ENCODE results near the gene EMC7. TPM values are rescaled to one million over a fixed set of nuclear protein-coding genes. Genes with fewer than 3 reads are reported as not detected.

Gene EMC7
- total RNA-seq, 6 experiments from 2014 or later: 159 to 204 (median 171) TPM

DNA sequence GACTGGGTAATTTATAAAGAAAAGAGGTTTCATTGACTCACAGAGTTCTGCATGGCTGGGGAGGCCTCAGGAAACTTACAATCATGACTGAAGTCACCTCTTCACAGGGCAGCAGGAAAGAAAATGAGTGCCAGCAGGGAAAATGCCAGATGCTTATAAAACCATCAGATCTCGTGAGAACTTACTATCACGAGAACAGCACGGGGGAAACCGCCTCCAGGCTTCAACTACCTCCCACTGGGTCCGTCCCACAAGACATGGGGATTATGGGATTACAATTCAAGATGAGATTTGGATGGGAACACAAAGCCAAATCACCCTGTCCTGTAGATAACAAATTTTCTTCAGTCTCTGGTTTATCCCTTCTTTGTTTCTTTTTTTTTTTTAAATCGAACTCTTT is 31.7 kb downstream of the EMC7 start:
- no peaks in the 10 kb centered on the region for H3K36me3 Mint-ChIP-seq (ENCODE audit: low read depth)
- H3K4me3 Mint-ChIP-seq: no peak overlapping the region
- TF ChIP-seq CTCF (IDR thresholded peaks at IDR 0.05): no peak
- no peaks in the 10 kb centered on the region; the same call in 1 of the 2 replicates for H3K27me3 Mint-ChIP-seq (ENCODE audit: insufficient read depth)
- DNase-seq: no peak
- H3K9me3 Mint-ChIP-seq: no peaks in the 10 kb centered on the region
- H3K4me1 Mint-ChIP-seq (ENCODE audit: low read depth): no peaks in the 10 kb centered on the region
- no peak overlapping the region for H3K27ac Mint-ChIP-seq

- Mint-ChIP-seq H3K4me3 (no peak overlapping the region), H3K4me1 (ENCODE audit: low read depth) (no peaks in the 10 kb centered on the region), H3K27ac (no peak overlapping the region), H3K36me3 (ENCODE audit: low read depth) (no peaks in the 10 kb centered on the region), H3K27me3 (ENCODE audit: insufficient read depth) (no peaks in the 10 kb centered on the region), H3K9me3 (no peaks in the 10 kb centered on the region)
- no peak for TF ChIP-seq CTCF (IDR thresholded peaks at IDR 0.05)
- no peak for DNase-seq
These were observed 35.7 kb downstream of the EMC7 start for GRCh38 chr15:34065941-34066340.

DNA sequence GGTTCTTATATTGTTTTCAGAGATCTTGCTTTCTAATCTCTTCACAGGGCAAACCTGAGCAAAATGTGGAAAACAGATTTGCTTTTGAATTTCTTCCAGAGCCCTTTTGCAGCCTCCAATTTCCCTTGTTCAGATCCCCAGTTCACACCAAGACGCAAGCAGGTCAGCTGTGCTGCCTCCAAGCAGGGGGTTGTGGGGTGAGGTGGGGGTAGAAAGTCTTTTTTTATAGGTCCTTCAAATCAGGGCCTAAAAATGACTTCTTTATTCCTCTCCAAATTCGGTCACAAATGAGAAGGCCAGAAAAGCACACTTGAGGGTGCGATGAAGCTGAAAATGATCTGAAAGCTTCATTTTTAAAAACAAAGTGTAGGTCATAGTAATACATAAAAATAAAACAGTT is 36.4 kb downstream of the EMC7 start:
- H3K27ac Mint-ChIP-seq: no peak overlapping the region
- no peaks in the 10 kb centered on the region for H3K4me1 Mint-ChIP-seq (ENCODE audit: low read depth)
- H3K9me3 Mint-ChIP-seq: no peaks in the 10 kb centered on the region
- H3K36me3 Mint-ChIP-seq (ENCODE audit: low read depth): no peaks in the 10 kb centered on the region
- no peak for DNase-seq
- TF ChIP-seq CTCF (IDR thresholded peaks at IDR 0.05): no peak
- no peaks in the 10 kb centered on the region for H3K27me3 Mint-ChIP-seq (ENCODE audit: insufficient read depth)
- no peak overlapping the region for H3K4me3 Mint-ChIP-seq

DNA sequence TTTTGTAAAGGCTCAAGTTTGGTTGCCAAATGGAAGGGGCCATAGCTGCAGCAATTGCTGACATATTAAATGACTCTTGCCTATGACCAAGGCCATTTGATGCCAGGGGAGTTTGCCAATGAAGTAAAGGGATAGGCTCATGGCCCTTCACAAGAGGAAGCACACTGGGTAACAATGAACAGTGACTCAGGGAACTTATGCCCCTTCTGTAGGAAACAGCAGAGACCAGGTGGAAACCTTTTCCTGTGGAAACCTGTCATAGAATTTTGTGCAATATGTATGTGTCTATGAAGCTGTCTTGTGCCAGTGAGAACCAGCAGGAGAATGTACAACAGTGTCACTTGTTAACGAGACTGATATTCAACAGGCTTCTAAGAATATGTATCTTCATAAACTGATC is 37.2 kb downstream of the EMC7 start:
- Mint-ChIP-seq H3K4me3 (no peak overlapping the region), H3K27me3 (ENCODE audit: insufficient read depth) (no peaks in the 10 kb centered on the region), H3K4me1 (ENCODE audit: low read depth) (peaks cover 6% of the 10 kb centered on the region), H3K36me3 (ENCODE audit: low read depth) (no peaks in the 10 kb centered on the region), H3K9me3 (no peaks in the 10 kb centered on the region), H3K27ac (no peak overlapping the region)
- TF ChIP-seq CTCF (IDR thresholded peaks at IDR 0.05): no peak
- DNase-seq: no peak

DNA sequence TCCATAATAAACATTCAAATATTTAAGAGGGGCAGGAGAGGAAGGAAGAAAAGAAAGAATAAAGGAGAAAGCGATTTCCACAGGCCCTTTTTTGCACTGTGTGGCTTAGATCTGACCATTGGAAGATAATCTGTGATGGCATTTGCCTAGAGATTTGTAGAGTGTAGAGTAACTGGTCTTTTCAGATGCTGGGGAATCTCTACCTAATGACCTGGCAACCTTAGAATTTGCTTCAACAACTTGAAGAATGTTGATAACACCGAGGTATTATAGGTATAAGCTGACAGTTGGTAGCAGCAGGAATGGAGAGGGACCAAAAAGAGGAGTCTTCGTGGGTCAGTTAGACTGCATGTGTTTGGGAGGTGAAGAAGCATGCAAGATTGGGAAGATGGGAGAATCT is 41.7 kb downstream of the EMC7 start:
- Mint-ChIP-seq H3K4me3 (no peak overlapping the region), H3K27me3 (ENCODE audit: insufficient read depth) (no peaks in the 10 kb centered on the region; the same call in 1 of the 2 replicates), H3K36me3 (ENCODE audit: low read depth) (no peaks in the 10 kb centered on the region), H3K27ac (no peak overlapping the region), H3K4me1 (ENCODE audit: low read depth) (peaks cover 29% of the 10 kb centered on the region), H3K9me3 (no peaks in the 10 kb centered on the region)
- no peak for DNase-seq
- TF ChIP-seq CTCF (IDR thresholded peaks at IDR 0.05): no peak

- no peaks in the 10 kb centered on the region for H3K36me3 Mint-ChIP-seq (ENCODE audit: low read depth)
- no peak for TF ChIP-seq CTCF (IDR thresholded peaks at IDR 0.05)
- no peak for DNase-seq
- no peaks in the 10 kb centered on the region; the same call in 1 of the 2 replicates for H3K27me3 Mint-ChIP-seq (ENCODE audit: insufficient read depth)
- H3K27ac Mint-ChIP-seq: no peak overlapping the region
- H3K4me1 Mint-ChIP-seq (ENCODE audit: low read depth): peaks cover 29% of the 10 kb centered on the region
- no peak overlapping the region for H3K4me3 Mint-ChIP-seq
- H3K9me3 Mint-ChIP-seq: no peaks in the 10 kb centered on the region
These were observed 42.2 kb downstream of the EMC7 start for GRCh38 chr15:34059476-34059875.

Measured in HFFc6 (cell line).